K562 (cell line): ENCODE results near the gene KCND3. TPM values are rescaled to one million over a fixed set of nuclear protein-coding genes. Genes with fewer than 3 reads are reported as not detected.

Source experiments
- ARHGAP35 ChIP-seq: fragments of 450-650 bp; IDR thresholded peaks from 2 replicates; pipeline ENCODE4 v1.6.1; 2018; ENCODE audit not compliant: partially characterized antibody
- EWSR1 ChIP-seq: fragments of 450-650 bp; IDR thresholded peaks from 2 replicates; pipeline ENCODE4 v1.6.1; 2018; ENCODE audit warnings: borderline replicate concordance, mild to moderate bottlenecking, low read depth, moderate library complexity; ENCODE audit not compliant: partially characterized antibody
- FOSL1 ChIP-seq: fragments of 200-800 bp; sonication (Bioruptor generic); conservative IDR thresholded peaks from 2 replicates; pipeline ENCODE4 v1.6.1; 2016; ENCODE audit warnings: missing genetic modification characterization, missing compliant biosample characterization
- HLTF ChIP-seq: fragments of 450-650 bp; IDR thresholded peaks from 2 replicates; pipeline ENCODE4 v1.6.1; 2016
- HNRNPUL1 ChIP-seq: fragments of 200-400 bp; formaldehyde crosslinking; IDR thresholded peaks from 2 replicates; pipeline ENCODE4 v1.6.1; 2017; ENCODE audit warnings: low read length
- KDM4B ChIP-seq, 2 experiments: fragments of 450-650 bp in 1 of 2; sonication (generic) in 1 of 2; IDR thresholded peaks; 2 replicates each; pipeline ENCODE4 v1.6.1; 2016 to 2017; ENCODE audit warnings: borderline replicate concordance in 2 of 2, antibody characterized with exemption in 1 of 2, low read depth in 1 of 2, mild to moderate bottlenecking in 1 of 2
- LCOR ChIP-seq: sonication (generic); formaldehyde crosslinking; IDR thresholded peaks from 2 replicates; pipeline ENCODE4 v1.8.0; 2022; ENCODE audit warnings: mild to moderate bottlenecking, missing genetic modification reagents
- MAFF ChIP-seq: IDR thresholded peaks from 2 replicates; pipeline ENCODE4 v1.6.1; 2012; ENCODE audit warnings: low read length, improper control_type of control experiment
- NFE2 ChIP-seq: IDR thresholded peaks from 2 replicates; pipeline ENCODE4 v1.6.1; 2014; ENCODE audit warnings: antibody characterized with exemption, low read depth
- NR1H2 ChIP-seq: sonication (generic); formaldehyde crosslinking; IDR thresholded peaks from 2 replicates; pipeline ENCODE4 v1.4.0; 2020; ENCODE audit warnings: mild to moderate bottlenecking, missing genetic modification reagents
- PCBP2 ChIP-seq: fragments of 200-400 bp; formaldehyde crosslinking; IDR thresholded peaks from 2 replicates; pipeline ENCODE4 v1.6.1; 2018; ENCODE audit warnings: low read length, low read depth, mild to moderate bottlenecking, moderate library complexity; ENCODE audit not compliant: poor library complexity, severe bottlenecking
- PHTF2 ChIP-seq: fragments of 250-450 bp; sonication (Bioruptor Pico); IDR thresholded peaks from 2 replicates; pipeline ENCODE4 v1.5.0; 2021; ENCODE audit warnings: mild to moderate bottlenecking
- PURB ChIP-seq: sonication (generic); formaldehyde crosslinking; IDR thresholded peaks from 2 replicates; pipeline ENCODE4 v1.9.0; 2021; ENCODE audit warnings: low read depth, mild to moderate bottlenecking, missing genetic modification reagents
- RAD51 ChIP-seq: fragments of 450-650 bp; IDR thresholded peaks from 2 replicates; pipeline ENCODE4 v1.7.1; 2016; ENCODE audit warnings: low read depth, mild to moderate bottlenecking, borderline replicate concordance
- RBFOX2 ChIP-seq: fragments of 200-400 bp; formaldehyde crosslinking; IDR thresholded peaks from 2 replicates; pipeline ENCODE4 v1.6.1; 2017; ENCODE audit warnings: low read depth, mild to moderate bottlenecking, low read length, moderate library complexity
- RUNX1 ChIP-seq: sonication (generic); IDR thresholded peaks from 2 replicates; pipeline ENCODE4 v1.6.1; 2016; ENCODE audit warnings: antibody characterized with exemption, low read depth
- TOE1 ChIP-seq, 2 experiments: fragments of 450-650 bp in 1 of 2; sonication (generic) in 1 of 2; formaldehyde crosslinking in 1 of 2; IDR thresholded peaks; 2 replicates each; pipeline versions ENCODE4 v1.7.1 to v1.8.0; 2016 to 2022; ENCODE audit warnings: borderline replicate concordance in 2 of 2, mild to moderate bottlenecking in 2 of 2, antibody characterized with exemption in 1 of 2, inconsistent platforms in 1 of 2, low read depth in 1 of 2, missing genetic modification reagents in 1 of 2, moderate library complexity in 1 of 2
- TRIM28 ChIP-seq: fragments of 450-650 bp; IDR thresholded peaks from 2 replicates; pipeline ENCODE4 v1.6.1; 2017
- XRCC4 ChIP-seq: IDR thresholded peaks from one replicate; pipeline ENCODE4 v1.6.1; 2011; ENCODE audit not compliant: insufficient read depth, insufficient read length; ENCODE audit errors: extremely low read depth
- ZBTB17 ChIP-seq: fragments of 450-650 bp; formaldehyde crosslinking; IDR thresholded peaks from 2 replicates; pipeline ENCODE4 v1.4.0; 2020; ENCODE audit warnings: mild to moderate bottlenecking
- ZC3H4 ChIP-seq: sonication (generic); formaldehyde crosslinking; IDR thresholded peaks from 2 replicates; pipeline ENCODE4 v1.9.0; 2021; ENCODE audit warnings: missing genetic modification reagents, borderline replicate concordance
- ZNF133 ChIP-seq: fragments of 250-450 bp; sonication (Bioruptor Pico); IDR thresholded peaks from 2 replicates; pipeline ENCODE4 v1.4.0; 2020; ENCODE audit warnings: mild to moderate bottlenecking
- ZNF217 ChIP-seq: sonication (generic); formaldehyde crosslinking; IDR thresholded peaks from 2 replicates; pipeline ENCODE4 v1.8.0; 2022; ENCODE audit warnings: mild to moderate bottlenecking, missing genetic modification reagents
- ZNF232 ChIP-seq: sonication (generic); formaldehyde crosslinking; IDR thresholded peaks from 2 replicates; pipeline ENCODE4 v1.8.0; 2022; ENCODE audit warnings: mild to moderate bottlenecking, missing genetic modification reagents
- ZNF551 ChIP-seq: fragments of 250-450 bp; sonication (Bioruptor Pico); IDR thresholded peaks from 2 replicates; pipeline ENCODE4 v1.5.0; 2021; ENCODE audit warnings: mild to moderate bottlenecking, moderate library complexity
- polyA plus RNA-seq, 8 experiments: library from polyadenylated mRNA; depleted of rRNA in 4 of 8; stranded (reverse) in 5 of 8; unstranded in 3 of 8; fragments of >200 nt; fragmentation: Nextera tagmentation in 2 of 8; fragmentation: Illumina TruSeq in 1 of 8; extraction: Ambion mirVana in 2 of 8; extraction: Trizol in 1 of 8; gene quantifications; 2 replicates each; pipeline versions ENCODE4 v1.2.1 to v1.2.3, GENCODE V29; 2011 to 2014; ENCODE audit warnings: inconsistent platforms in 1 of 8, missing spikeins in 1 of 8
- total RNA-seq, 7 experiments: library from RNA; depleted of rRNA in 6 of 7; stranded (reverse); fragments of >200 nt in 6 of 7; fragmentation: Illumina TruSeq in 2 of 7; extraction: Trizol in 2 of 7; gene quantifications; 2 replicates each; pipeline versions ENCODE4 v1.2.1 to v1.2.3, GENCODE V29; 2011 to 2021; ENCODE audit warnings: low replicate concordance in 1 of 7
- TF ChIP-seq, protein P1 (sequence below): fragments of 250-450 bp; sonication (Bioruptor Pico); IDR thresholded peaks from 2 replicates; pipeline ENCODE4 v1.5.0; 2021; ENCODE audit warnings: mild to moderate bottlenecking, borderline replicate concordance
- TF ChIP-seq, protein P2 (sequence below): conservative IDR thresholded peaks from 2 replicates; pipeline ENCODE4 v1.6.1; 2011; ENCODE audit warnings: low read depth, mild to moderate bottlenecking, low read length; ENCODE audit not compliant: control insufficient read depth

The KCND3 gene
- total and polyA plus RNA-seq, 9 of the 15 experiments (the other 6 are each of a cell fraction or from before 2014, with no cell fraction given), result not detected

DNA sequence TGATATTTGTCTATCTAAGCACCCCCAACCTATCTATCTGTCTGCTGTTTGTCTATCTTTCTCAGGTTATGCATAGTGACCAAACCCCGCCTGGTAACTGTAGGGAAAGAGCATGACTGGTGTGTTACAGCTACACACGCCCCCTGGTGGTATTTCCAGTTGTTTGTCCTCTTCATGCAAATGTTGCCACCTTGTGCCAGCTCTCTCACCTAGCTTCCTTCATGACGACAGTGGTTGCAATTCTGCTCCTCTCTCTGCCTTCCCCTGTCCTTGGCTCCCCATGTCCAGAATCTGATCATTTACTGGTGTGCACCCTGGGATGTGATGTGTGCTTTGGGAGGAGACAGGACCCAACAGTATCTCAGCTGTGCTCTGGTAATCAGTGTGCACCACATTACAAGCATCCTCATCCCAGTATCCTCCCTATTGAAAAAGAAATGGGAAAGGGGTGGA, 242.2 kb downstream of the KCND3 start (continued):
- TF ChIP-seq PCBP2 (no peak), NFE2 (peak; percentile 48; the same call in 1 of the 2 replicates), ZNF217 (CRISPR knock-in tag) (no peak), NR1H2 (0 out of 2 replicates have a peak, but pooled peaks have one; percentile 44), EWSR1 (no peak), ZNF551 (CRISPR knock-in tag) (no peak), ZC3H4 (CRISPR knock-in tag) (no peak), HNRNPUL1 (no peak), ARHGAP35 (no peak), RBFOX2 (no peak), KDM4B (IDR thresholded peaks at IDR 0.05; ENCODE audit: borderline replicate concordance in 2 of 2, low read depth in 1 of 2) (no peak), XRCC4 (no peak), MAFF (peak; percentile 9; the same call in 1 of the 2 replicates), RUNX1 (no peak), TRIM28 (peak; percentile 86), RAD51 (no peak), ZNF133 (no peak), ZNF232 (no peak; the same call in 1 of the 2 replicates), HLTF (peak; percentile 100), FOSL1 (tag) (no peak), TOE1 (IDR thresholded peaks at IDR 0.05; ENCODE audit: borderline replicate concordance) (0 out of 2 replicates have a peak, but pooled peaks have one; percentile 45), TOE1 (CRISPR knock-in tag; IDR thresholded peaks at IDR 0.05; ENCODE audit: borderline replicate concordance, low read depth) (no peak), LCOR (CRISPR knock-in tag) (no peak), ZBTB17 (CRISPR knock-in tag) (no peak), PHTF2 (CRISPR knock-in tag) (no peak), PURB (CRISPR knock-in tag) (no peak)
- TF ChIP-seq, protein P1, sequence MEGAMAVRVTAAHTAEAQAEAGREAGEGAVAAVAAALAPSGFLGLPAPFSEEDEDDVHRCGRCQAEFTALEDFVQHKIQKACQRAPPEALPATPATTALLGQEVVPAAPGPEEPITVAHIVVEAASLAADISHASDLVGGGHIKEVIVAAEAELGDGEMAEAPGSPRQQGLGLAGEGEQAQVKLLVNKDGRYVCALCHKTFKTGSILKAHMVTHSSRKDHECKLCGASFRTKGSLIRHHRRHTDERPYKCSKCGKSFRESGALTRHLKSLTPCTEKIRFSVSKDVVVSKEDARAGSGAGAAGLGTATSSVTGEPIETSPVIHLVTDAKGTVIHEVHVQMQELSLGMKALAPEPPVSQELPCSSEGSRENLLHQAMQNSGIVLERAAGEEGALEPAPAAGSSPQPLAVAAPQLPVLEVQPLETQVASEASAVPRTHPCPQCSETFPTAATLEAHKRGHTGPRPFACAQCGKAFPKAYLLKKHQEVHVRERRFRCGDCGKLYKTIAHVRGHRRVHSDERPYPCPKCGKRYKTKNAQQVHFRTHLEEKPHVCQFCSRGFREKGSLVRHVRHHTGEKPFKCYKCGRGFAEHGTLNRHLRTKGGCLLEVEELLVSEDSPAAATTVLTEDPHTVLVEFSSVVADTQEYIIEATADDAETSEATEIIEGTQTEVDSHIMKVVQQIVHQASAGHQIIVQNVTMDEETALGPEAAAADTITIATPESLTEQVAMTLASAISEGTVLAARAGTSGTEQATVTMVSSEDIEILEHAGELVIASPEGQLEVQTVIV (CRISPR knock-in tag), result no peak
- TF ChIP-seq, protein P2, sequence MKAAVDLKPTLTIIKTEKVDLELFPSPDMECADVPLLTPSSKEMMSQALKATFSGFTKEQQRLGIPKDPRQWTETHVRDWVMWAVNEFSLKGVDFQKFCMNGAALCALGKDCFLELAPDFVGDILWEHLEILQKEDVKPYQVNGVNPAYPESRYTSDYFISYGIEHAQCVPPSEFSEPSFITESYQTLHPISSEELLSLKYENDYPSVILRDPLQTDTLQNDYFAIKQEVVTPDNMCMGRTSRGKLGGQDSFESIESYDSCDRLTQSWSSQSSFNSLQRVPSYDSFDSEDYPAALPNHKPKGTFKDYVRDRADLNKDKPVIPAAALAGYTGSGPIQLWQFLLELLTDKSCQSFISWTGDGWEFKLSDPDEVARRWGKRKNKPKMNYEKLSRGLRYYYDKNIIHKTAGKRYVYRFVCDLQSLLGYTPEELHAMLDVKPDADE, result no peak
